Sigmoid colon (tissue), 7 donors: ENCODE measurements around the gene DNAJC5. TPM values are rescaled to one million over a fixed set of nuclear protein-coding genes. Genes with fewer than 3 reads are reported as not detected.

Source experiments
- DNase-seq: peaks from one replicate; pipeline ENCODE4 v3.0.0-alpha.2; 2019
- H3K27ac ChIP-seq, 4 donors: fragments of 200-600 bp; sonication (generic); one replicate each; pipeline ENCODE4 v1.5.1; 2016 to 2019; ENCODE audit warnings: mild to moderate bottlenecking in 1 of 4
- H3K27me3 ChIP-seq, 3 donors: fragments of 200-600 bp; sonication (generic); one replicate each; pipeline ENCODE4 v1.5.1; 2019; ENCODE audit warnings: mild to moderate bottlenecking in 1 of 3
- H3K36me3 ChIP-seq, 4 donors: fragments of 200-600 bp; sonication (generic); one replicate each; pipeline ENCODE4 v1.5.1; 2016 to 2019
- H3K4me1 ChIP-seq, 4 donors: fragments of 200-600 bp; sonication (generic); one replicate each; pipeline ENCODE4 v1.5.1; 2017 to 2019
- H3K4me3 ChIP-seq, 4 donors: fragments of 200-600 bp; sonication (generic); one replicate each; pipeline ENCODE4 v1.5.1; 2017 to 2019; ENCODE audit warnings: mild to moderate bottlenecking in 2 of 4, moderate library complexity in 1 of 4
- H3K9me3 ChIP-seq, 4 donors: fragments of 200-600 bp in 3 of 4; sonication (generic) in 3 of 4; one replicate each; pipeline versions ENCODE4 v1.5.1 to v1.6.1; 2013 to 2019
- CTCF ChIP-seq, 4 experiments: fragments of 450-650 bp in 3 of 4; fragments of 200-600 bp in 1 of 4; IDR thresholded peaks; one replicate each; pipeline ENCODE4 v1.5.1; 2016 to 2019; ENCODE audit warnings: antibody characterized with exemption in 4 of 4, mild to moderate bottlenecking in 3 of 4, moderate library complexity in 2 of 4
- EP300 ChIP-seq, 4 donors: sonication (generic); formaldehyde crosslinking; IDR thresholded peaks; one replicate each; pipeline ENCODE4 v1.6.1; 2017; ENCODE audit warnings: antibody characterized with exemption in 4 of 4
- POLR2A ChIP-seq, 2 donors: fragments of 450-650 bp; IDR thresholded peaks; one replicate each; pipeline ENCODE4 v1.6.1; 2016; ENCODE audit warnings: antibody characterized with exemption in 2 of 2, mild to moderate bottlenecking in 2 of 2, moderate library complexity in 2 of 2
- POLR2AphosphoS5 ChIP-seq, 4 donors: sonication (generic); formaldehyde crosslinking; IDR thresholded peaks; one replicate each; pipeline ENCODE4 v1.6.1; 2017; ENCODE audit warnings: antibody characterized with exemption in 4 of 4
- WGBS, 2 donors: extraction: QIAGEN DNeasy Blood & Tissue Kit; methylation state at CpG; one replicate each; pipeline ENCODE4 v1.1.7; 2013; 5-methylcytosine and 5-hydroxymethylcytosine counted together
- intact Hi-C: fragments of 100-400 bp; cut with DNase I; formaldehyde crosslinking; loops from one replicate; pipeline ENCODE4 v1.15.1; 2023
- polyA plus RNA-seq, 3 donors: library from polyadenylated mRNA; stranded (reverse); fragments of 200-250 nt; gene quantifications; one replicate each; pipeline ENCODE4 v1.2.3, GENCODE V29; 2013
- total RNA-seq, 4 donors: library from RNA; depleted of rRNA; stranded (reverse); fragments of >200 nt; gene quantifications; one replicate each; pipeline ENCODE4 v1.1.0, GENCODE V29; 2016
- donor health status: healthy with polysubstance abuse.
- donor health status: Bipolar disorder and iron deficiency.
- donor health status: healthy.

Gene DNAJC5
- total and polyA plus RNA-seq, 7 donors: 21.6 to 62.8 (median 31.4) TPM

DNA sequence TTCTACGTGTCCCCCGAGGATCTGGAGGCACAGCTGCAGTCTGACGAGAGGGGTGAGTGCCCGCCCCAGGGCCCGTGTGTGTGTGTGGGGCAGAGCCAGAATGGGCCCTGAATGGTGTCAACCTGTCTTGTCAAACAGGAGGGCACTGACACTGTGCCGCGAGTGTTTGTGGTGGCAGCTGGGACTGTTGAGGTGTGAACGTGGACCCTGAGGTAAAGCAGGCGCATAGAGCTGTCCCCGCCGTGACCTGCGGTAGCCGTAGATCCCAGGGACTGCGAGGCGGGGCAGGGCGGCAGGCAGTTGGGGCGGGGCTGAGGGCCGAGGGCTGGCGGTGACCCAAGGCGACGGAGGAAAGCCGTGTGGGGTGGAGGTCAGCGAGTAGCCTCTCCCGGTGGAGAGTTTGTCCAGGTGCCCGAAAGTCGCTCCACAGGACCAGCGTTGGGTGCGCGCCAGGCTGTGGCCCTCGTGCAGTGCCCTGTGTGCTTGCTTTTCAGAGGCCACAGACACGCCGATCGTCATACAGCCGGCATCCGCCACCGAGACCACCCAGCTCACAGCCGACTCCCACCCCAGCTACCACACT, 36.1 kb downstream of the DNAJC5 start:
- 56 to 85% methylated on average over 37 of the region's 37 CpGs for WGBS, 2 donors
- Histone ChIP-seq H3K9me3 (no peaks in the 10 kb centered on the region), H3K27me3 (no peaks in the 10 kb centered on the region), H3K4me1 (no peaks in the 10 kb centered on the region), H3K4me3 (no peak overlapping the region), H3K36me3 (peaks cover 29 to 85% (median 53%) of the 10 kb centered on the region in 4 donors), H3K27ac (no peak overlapping the region)
- TF ChIP-seq EP300 (IDR thresholded peaks at IDR 0.05) (no peak), POLR2A (IDR thresholded peaks at IDR 0.05) (no peak), POLR2AphosphoS5 (IDR thresholded peaks at IDR 0.05) (no peak), CTCF (IDR thresholded peaks at IDR 0.05) (no peak)
- DNase-seq: no peak
- intact Hi-C loops: no loop called here

- intact Hi-C loops: no loop called here
- H3K9me3 ChIP-seq: no peaks in the 10 kb centered on the region
- peaks cover 29 to 89% (median 54%) of the 10 kb centered on the region in 4 donors for H3K36me3 ChIP-seq
- no peak overlapping the region for H3K27ac ChIP-seq
- no peak for DNase-seq
- H3K4me3 ChIP-seq: no peak overlapping the region
- 94 to 95% methylated on average over 19 of the region's 19 CpGs for WGBS, 2 donors
- no peaks in the 10 kb centered on the region for H3K4me1 ChIP-seq
- no peaks in the 10 kb centered on the region for H3K27me3 ChIP-seq
- TF ChIP-seq CTCF (IDR thresholded peaks at IDR 0.05) (no peak), POLR2AphosphoS5 (IDR thresholded peaks at IDR 0.05) (no peak), EP300 (IDR thresholded peaks at IDR 0.05) (no peak), POLR2A (IDR thresholded peaks at IDR 0.05) (no peak)
Observed at GRCh38 chr20:63931735-63932134, 36.8 kb downstream of the DNAJC5 start.

DNA sequence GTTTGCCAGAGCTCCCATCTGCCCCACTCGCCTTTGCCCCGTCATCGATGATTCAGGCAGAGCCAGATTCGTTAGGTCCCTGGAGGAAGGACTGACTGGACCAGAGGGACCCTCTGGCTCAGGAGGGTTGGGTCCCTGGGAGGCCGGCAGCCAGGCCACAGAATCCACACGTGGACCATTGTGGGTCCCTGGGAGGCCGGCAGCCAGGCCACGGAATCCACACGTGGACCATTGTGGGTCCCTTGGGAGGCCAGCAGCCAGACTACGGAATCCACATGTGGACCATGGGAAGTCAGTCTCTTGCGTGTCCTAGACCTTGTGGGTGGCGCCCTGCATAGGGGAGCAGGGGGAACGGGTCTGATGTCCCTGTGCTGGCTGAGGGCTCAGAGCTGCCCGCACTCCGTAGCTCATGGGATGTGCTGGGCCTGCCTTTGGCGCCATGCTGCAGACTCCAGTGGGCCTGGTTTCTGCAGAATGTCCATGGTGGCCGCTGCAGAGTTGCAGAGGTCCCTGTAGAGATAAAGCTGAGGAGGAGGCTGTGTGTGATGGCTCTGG, 37.8 kb downstream of the DNAJC5 start:
- no peak for DNase-seq
- intact Hi-C loops: no loop called here
- WGBS, 2 donors: 93 to 94% methylated on average over 17 of the region's 17 CpGs
- no peaks in the 10 kb centered on the region for H3K9me3 ChIP-seq
- TF ChIP-seq POLR2AphosphoS5 (IDR thresholded peaks at IDR 0.05) (no peak), CTCF (IDR thresholded peaks at IDR 0.05) (no peak), EP300 (IDR thresholded peaks at IDR 0.05) (no peak), POLR2A (IDR thresholded peaks at IDR 0.05) (no peak)
- H3K4me1 ChIP-seq: no peaks in the 10 kb centered on the region
- H3K4me3 ChIP-seq: no peak overlapping the region
- H3K36me3 ChIP-seq: peaks cover 29 to 88% (median 53%) of the 10 kb centered on the region in 4 donors
- no peak overlapping the region for H3K27ac ChIP-seq
- H3K27me3 ChIP-seq: no peaks in the 10 kb centered on the region

DNA sequence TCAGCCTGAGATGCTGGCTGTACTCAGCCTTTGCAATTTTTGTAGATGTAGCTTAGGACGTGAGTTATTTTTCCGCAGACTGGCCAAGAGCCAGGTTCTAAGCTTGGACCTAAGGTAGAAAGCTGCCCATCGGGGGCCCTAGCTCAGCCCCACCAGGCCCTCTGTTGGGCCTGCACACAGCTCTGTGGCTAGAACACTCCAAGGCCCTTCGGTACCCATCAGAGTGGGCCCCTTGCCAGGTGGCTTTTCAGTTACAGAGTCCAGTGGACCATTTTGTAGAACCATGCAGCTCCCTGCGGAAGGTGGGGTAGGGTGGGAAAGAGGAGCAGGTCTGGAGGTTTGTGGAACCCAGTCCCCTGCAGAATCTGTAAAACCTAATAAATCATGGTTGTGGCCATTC, 38.7 kb downstream of the DNAJC5 start:
- no peak overlapping the region for H3K4me3 ChIP-seq
- peaks cover 0 to 4% (median 0%) of the 10 kb centered on the region in 4 donors for H3K4me1 ChIP-seq
- DNase-seq: no peak
- TF ChIP-seq POLR2AphosphoS5 (IDR thresholded peaks at IDR 0.05): no peak
- no peak for TF ChIP-seq EP300 (IDR thresholded peaks at IDR 0.05)
- no peak for TF ChIP-seq POLR2A (IDR thresholded peaks at IDR 0.05)
- TF ChIP-seq CTCF (IDR thresholded peaks at IDR 0.05): no peak
- 91 to 93% methylated on average over 5 of the region's 5 CpGs for WGBS, 2 donors
- H3K27me3 ChIP-seq: no peaks in the 10 kb centered on the region
- no peak overlapping the region for H3K27ac ChIP-seq
- intact Hi-C loops: no loop called here
- H3K36me3 ChIP-seq: peaks cover 26 to 85% (median 45%) of the 10 kb centered on the region in 4 donors
- no peaks in the 10 kb centered on the region for H3K9me3 ChIP-seq
